GM12872 (cell line): ENCODE results near the gene KANK2.

Experiments
- CTCF ChIP-seq: IDR thresholded peaks from 3 replicates; pipeline ENCODE4 v1.5.1; 2011; ENCODE audit warnings: low read depth, mild to moderate bottlenecking, low read length, moderate library complexity; ENCODE audit not compliant: insufficient read depth

KANK2 gene

DNA sequence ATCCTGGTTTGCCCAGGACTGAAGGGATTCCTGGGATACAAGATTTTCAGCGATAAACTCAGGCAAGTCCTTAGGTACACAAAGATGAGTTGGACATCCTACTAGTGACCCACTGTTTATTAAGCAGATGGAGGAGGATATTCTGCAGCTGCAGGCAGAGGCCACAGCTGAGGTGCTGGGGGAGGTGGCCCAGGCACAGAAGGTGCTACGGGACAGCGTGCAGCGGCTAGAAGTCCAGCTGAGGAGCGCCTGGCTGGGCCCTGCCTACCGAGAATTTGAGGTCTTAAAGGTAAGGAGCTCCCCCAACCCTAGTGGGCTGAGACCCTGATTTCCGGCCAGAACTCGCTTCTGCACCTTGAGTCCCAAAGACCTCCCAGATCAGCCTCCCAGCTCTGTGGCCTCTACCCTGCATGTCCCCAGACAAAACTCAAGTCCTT lies 42.7 kb upstream of the KANK2 start:
- TF ChIP-seq CTCF, result no peak

DNA sequence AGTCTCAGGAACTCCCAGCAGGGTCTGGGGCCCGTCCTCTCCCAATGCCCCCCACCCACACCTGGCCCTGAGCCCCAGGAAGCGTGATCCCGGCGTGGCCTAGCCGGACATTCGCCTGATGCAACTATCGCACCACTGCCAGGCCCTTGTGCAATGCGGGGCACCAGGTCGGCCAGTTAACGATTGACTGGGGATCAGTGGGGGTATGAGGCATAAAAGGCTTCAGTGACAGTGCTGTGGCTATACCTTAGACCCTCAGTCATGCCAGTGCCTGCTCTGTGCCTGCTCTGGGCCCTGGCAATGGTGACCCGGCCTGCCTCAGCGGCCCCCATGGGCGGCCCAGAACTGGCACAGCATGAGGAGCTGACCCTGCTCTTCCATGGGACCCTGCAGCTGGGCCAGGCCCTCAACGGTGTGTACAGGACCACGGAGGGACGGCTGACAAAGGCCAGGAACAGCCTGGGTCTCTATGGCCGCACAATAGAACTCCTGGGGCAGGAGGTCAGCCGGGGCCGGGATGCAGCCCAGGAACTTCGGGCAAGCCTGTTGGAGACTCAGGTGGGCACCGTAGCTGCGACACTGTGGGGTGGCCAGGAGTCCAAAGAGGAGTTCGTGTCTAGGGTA lies 42.1 kb upstream of the KANK2 start, which contains the start of gene ANGPTL8:
Gene ANGPTL8 (plus strand): TSS at position 243 of the 624 bp plus-strand sequence. CDS start 19 bp downstream, at position 262.
- TF ChIP-seq CTCF, result no peak

GRCh38 chr19:11238781-11239376 lies 41.5 kb upstream of the KANK2 start:
- TF ChIP-seq CTCF, result no peak

DNA sequence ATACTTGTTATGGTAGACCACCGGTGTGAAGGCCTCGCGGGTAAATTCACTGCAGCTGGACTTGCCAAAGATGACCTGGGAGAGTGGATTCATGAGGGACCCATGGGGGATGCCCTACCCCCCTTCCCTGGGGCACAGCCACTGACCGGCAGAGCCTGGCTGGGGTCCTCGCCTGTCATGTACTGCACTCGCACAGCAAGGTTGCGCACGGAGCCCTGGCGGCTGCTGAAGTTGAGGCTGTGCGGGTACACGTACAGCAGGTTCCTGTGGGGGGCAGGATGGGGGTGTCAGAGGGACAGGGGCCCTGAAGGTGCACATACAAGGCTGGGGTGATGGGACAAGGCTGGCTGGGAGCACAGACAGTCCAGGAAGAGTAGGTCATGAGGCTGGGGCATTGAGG lies 40.7 kb upstream of the KANK2 start:
- no peak for TF ChIP-seq CTCF

DNA sequence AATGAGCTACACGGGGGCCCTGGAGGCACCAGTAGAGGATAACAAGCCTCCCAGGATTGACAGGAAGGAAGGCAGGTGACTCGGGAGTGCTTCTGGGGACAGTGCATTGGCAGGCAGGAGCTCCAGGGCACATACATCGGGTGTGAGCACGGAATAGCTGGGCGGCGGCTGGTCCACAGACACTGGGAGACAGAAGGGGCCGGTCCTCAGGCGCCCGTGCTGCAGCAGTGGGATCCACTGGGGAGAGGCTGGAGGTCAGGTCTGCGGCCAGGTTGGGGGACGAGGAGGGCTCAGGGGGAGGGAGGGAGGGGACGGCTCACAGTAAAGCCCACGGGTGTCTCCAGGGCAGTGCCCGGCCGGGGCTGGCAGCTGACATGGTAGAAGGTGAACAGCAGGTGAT lies 40.0 kb upstream of the KANK2 start:
- no peak for TF ChIP-seq CTCF

DNA sequence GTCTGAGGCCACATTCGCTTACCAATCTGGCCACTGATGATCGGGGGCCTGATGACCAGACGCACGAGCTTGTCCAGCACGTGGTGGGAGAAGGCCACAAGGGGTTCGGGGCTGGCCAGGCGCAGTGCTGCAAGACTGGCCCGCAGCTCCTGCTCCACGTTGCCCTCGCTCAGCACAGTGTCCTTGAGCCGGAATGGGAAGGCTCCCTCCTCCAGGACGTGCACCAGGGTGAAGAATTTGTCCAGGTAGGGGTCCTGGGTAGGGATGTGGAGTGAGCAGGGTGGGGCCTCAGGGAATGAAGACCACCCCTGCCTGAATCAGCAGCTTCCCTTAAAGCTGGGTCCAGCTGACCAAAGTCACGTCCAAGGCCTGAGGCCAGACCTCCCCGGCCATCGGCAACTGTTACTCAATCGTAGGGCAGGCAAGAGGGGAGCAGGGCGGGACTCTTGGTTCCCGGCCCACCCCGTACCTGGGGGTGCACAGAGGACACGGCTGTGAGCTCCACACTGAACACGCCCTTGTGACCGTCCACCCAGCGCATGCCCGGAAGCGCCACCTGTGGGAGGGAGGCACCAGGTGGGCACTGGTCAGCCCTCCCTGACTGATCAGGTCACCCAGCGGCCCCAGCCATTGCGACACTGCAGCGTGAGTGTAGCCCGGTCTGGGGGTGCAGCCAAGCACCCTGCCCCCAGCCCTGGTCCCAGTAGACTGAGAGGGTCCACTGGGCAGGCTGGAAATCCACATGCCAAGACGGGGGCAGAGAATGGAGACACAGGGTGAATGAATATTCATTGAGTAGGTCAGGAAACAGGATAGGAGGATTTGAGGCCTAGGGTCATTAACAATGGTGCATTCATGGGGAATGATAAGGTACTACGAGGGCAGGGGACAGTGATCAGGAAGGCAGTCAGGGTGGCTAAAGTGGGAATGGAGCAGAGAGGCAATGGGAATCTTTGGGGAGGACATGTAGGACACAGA lies 39.3 kb upstream of the KANK2 start:
- no peak for TF ChIP-seq CTCF

GRCh38 chr19:11234486-11235075 lies 37.2 kb upstream of the KANK2 start:
- no peak for TF ChIP-seq CTCF
